GM03348 (cell line): ENCODE measurements around the gene ALK.

Source experiments
- DNase-seq: peaks from one replicate; pipeline ENCODE4 v3.0.0; 2012; ENCODE audit warnings: low spot score

ALK gene

GRCh38 chr2:29606104-29607037 lies 315.0 kb downstream of the ALK start:
- DNase-seq: peak; percentile 85

DNA sequence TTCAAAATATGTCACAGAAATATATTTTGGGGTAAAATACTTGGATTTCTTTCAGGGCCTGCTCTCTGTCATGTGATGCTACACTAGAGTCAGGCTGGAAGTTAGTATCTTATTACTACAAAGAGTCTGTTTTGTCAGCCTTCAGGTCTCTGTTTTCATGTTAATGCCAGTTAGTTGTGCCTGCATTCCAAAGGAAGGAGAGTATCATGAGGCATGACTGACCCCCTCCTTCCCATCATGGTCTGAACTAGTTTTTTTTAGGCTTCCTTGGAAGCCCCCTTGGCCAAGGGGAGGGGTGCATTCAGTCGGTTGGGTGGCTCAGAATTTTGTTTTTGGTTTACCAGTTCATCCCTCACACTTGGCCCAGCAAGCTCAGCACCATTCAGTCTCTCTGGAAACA lies 318.0 kb downstream of the ALK start:
- DNase-seq: no peak

DNA sequence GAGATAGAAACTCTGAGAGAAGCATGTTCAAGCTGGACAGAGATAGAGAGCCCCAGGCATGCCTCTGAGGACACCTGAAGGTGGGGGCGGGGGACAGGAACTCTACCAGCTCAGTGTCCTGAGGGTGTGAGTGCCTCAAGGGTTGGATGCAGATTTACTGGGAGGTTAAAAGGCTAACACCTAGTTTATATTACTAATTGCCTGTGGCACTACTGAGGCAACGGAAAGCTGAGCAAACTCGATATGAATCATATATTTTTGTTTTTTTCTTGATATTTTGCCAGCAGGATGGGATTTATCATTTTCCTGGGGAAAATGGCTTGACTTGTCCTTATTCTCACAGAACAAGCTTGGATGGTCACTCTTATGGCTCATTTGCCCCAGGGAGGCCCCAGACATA lies 319.5 kb downstream of the ALK start:
- no peak for DNase-seq

GRCh38 chr2:29601321-29601720 lies 320.1 kb downstream of the ALK start:
- DNase-seq: no peak

GRCh38 chr2:29599946-29600345 lies 321.4 kb downstream of the ALK start:
- DNase-seq: no peak

GRCh38 chr2:29598978-29599377 lies 322.4 kb downstream of the ALK start:
- no peak for DNase-seq

GRCh38 chr2:29597035-29597434 lies 324.4 kb downstream of the ALK start:
- no peak for DNase-seq

GRCh38 chr2:29596584-29596983 lies 324.8 kb downstream of the ALK start:
- no peak for DNase-seq

DNA sequence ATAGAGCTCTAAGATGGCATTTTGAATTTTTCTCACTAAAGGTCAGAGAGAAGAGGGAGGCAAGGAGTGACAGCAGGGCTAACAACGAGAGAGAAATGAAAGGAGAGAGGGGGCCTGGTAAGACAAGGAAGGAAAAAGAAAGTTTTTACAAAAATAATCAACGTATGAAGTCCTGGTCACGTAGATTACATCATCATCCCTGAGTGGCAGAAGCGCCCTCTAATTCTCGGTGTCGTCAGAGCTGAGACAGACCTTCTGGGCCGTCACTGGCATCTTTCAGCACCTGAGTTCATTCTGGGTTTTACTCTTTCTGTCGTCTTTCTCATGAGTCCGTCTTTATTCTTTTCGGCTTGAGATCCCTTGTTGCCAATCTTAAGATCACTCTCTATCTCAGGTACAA lies 329.8 kb downstream of the ALK start:
- DNase-seq: no peak

- no peak for DNase-seq
These were observed 331.2 kb downstream of the ALK start for GRCh38 chr2:29590211-29590610.

- no peak for DNase-seq
These were observed 331.8 kb downstream of the ALK start for GRCh38 chr2:29589440-29590103.

DNA sequence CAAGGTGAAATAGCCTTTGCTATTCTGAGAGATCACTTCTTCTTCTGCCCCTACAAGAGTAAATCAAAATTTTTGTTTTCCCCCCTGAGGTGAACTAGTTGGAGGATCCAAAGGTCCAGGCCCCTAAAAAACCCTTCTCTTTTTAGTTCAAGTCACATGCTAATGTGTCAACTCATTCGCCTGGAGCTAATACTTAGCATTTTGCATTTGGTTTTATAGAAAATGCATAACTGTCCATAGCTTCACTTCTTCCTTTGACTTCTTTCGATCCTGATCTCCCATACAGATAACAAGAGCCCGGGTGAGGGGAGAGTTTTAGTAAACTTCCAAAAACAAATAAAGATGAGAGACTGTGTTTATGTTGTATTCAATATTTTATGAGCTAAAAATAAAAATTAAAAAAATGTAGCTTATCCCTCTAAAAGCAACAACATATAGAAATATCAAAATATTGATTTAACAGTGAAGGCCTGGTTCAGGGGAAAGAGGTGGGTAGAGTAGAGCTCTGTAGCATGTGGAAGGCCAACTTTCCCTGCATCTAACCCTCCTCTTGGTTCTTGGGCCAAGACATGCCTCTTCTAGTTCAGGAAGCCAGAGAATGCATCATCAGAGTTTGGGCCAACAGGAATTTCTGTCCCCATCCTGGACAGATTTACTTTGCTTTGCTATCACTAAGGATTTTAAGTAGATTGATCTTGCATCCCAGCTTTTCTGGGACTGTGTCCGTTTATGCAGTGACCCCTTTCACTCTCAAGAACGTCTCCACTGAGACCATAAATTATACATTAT lies 333.8 kb downstream of the ALK start:
- peak; percentile 42 for DNase-seq

DNA sequence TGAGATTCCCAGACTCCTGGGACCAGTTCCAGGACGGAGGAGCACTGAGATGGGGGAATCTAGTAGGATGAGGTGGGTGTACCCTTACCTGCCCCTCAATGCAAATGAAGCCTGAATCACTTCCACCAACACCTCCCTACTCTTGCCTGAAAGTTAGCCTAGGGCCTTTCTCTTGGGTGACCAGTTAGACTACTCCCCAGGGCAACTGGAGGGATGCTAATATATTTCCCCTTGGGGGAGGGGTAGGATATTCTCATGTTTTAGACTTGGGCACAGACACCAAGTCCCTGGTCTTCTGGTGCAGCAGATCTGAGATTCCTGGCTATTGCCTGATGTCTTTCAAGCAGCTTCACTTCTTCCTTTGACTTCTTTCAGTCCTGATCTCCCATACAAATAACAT lies 334.5 kb downstream of the ALK start:
- DNase-seq: no peak

DNA sequence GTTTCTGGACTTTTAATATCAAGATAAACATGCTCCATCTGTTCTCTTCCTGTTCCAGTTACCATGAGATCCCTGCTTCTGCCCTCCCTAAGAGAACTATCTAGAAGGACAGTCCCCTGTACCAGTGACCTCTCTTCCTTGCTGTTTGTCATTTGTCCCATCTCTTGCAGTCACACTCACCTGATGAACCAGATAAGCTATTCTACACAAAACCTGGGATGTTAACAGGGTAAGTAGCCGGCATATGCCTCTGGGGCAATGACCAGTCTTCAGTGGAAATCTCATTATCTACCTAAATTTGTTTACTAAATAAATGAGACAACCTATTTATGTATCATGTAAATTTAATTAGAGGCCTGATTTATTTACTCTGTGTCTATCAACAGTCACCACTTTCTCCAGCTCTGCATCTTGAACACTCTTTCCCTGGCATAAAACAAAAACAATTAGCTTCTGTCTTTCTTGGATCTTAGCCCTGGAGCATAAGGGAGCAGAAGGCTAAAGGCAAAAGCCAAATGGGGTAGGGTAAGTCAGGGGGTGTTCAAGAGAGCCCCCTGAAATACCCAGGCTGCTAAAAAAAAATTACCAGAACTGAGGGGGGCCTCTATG lies 337.7 kb downstream of the ALK start:
- DNase-seq: no peak

DNA sequence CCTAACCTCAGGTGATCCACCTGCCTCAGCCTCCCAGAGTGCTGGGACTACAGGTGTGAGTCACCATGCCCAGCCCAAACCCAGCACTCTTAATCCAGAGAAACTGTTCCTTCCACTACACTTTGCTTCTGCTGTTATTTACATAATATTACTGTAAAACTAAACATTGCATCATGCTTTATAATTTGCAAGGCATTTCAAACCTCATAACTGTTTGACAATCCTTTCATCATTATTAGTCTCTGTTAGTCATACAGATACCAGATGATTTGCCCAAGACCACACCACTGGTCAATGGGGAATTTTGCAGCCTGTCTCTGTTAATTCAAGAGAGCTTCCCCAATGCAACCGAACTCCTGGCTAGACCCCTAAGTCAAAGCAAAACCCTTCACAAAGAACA lies 338.3 kb downstream of the ALK start:
- DNase-seq: peak; percentile 31

- DNase-seq: no peak
These were observed 339.3 kb downstream of the ALK start for GRCh38 chr2:29582062-29582461.

- DNase-seq: peak; percentile 66
These were observed 341.2 kb downstream of the ALK start for GRCh38 chr2:29580223-29580622.

GRCh38 chr2:29579495-29580169 lies 341.8 kb downstream of the ALK start:
- peak; percentile 13 for DNase-seq

- DNase-seq: no peak
These were observed 343.2 kb downstream of the ALK start for GRCh38 chr2:29578084-29578598.

DNA sequence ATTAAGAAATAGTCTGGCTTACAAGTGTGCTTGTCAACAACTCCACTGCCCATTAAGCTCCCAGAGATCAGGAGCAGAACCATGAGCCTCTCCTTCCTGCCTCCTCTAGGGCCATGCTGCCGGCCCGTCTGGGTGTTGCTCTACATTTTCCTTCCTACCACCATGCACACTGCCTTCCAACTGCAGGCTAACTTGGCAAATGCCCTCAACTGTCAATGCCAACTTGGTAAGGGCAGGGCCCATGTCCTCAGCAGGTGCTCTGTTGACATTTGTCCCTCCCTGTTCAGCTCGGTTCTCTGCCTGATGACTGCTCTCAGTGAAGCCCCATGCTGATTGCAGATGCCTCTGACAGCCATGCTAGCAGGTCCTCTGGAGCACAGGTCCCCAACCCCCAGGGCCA lies 345.2 kb downstream of the ALK start:
- no peak for DNase-seq

DNA sequence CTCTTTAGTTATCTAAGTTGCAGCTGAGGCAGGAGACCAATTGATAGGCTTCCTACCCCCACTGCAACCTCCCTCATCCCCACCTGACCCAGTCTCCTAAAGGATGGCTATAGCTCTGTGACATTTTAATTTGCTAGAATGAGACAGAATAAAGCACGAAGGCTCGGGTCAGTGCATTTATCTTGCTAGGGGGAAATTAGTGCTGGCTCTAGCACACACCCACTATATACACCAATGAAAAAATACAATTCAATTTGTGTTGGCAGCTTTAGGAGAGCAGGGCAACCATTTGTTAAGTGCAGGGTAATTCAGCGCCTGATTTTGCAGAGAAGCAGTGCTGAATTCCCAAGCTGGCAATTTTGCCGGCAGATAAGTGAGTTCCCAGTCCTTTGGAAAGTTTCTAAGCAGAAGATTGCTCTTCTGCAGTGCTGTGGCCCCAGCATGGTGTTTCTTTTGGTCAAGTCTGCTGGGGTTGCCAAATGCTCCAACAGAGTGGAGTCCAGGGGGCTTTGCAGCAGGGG lies 346.0 kb downstream of the ALK start:
- no peak for DNase-seq
